ENCODE data around the gene FAM78A. TPM values are rescaled to one million over a fixed set of nuclear protein-coding genes. Genes with fewer than 3 reads are reported as not detected.
"Not testable (repeated sequence)": the region's sequence is repeated elsewhere in the genome, so short reads cannot be mapped to it uniquely, and the experiment has no call there.

The FAM78A gene
- total RNA-seq, 1 donor from 2014 or later, result 55.7 TPM

DNA sequence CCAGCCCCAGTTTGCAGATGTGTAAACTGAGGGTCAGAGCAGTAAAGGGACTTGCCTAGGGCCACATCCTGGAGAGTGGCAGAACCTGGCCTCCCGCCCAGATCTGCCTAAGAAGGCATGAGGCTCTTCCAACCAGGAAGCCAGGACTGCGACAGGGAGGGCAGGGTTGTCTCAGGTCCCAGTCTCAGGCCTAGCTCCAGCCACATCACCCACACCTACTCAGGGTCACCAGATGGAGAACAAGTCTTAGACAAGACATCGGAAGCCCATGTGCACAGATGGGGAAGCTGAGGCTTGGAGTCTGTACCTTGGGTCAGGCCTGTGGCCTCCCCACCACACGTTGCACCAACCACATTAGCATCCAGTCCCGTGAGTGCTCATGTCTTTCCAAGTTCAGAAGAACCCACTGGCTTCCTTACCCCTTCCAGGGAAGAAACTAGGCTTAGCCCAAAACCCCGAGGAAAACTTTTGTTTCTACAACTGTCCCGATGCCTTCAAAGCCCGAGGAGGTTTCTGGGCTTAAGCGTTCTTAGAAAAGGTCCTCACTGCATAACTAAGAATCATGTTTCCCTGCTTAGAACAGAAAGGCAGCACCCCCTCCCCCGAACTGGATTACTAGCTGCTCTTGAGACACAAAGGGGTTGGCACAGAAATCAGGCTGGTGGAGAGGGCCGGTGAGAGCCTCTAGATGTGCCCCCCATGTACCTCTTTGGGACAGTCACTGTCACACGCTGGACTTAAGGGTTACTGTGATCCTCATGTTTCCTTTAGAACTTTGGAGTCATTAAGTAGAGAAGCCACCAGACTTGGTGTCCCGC lies 2.2 kb downstream of the FAM78A start:
- DNase-seq (peak; percentile 74), ATAC-seq (ENCODE audit: poor library complexity) (peak; percentile 2)
- intact Hi-C loops (cut with DNase I), result no loop called here

GRCh38 chr9:131273146-131273855 lies 3.0 kb downstream of the FAM78A start:
- intact Hi-C loops (cut with DNase I), result no loop called here
- ATAC-seq (ENCODE audit: poor library complexity) (no peak), DNase-seq (peak; percentile 76)

- DNase-seq, result no peak
- intact Hi-C loops (cut with DNase I), result no loop called here
- ATAC-seq (ENCODE audit: poor library complexity), result no peak
Observed at GRCh38 chr9:131272212-131272611, 4.1 kb downstream of the FAM78A start.

DNA sequence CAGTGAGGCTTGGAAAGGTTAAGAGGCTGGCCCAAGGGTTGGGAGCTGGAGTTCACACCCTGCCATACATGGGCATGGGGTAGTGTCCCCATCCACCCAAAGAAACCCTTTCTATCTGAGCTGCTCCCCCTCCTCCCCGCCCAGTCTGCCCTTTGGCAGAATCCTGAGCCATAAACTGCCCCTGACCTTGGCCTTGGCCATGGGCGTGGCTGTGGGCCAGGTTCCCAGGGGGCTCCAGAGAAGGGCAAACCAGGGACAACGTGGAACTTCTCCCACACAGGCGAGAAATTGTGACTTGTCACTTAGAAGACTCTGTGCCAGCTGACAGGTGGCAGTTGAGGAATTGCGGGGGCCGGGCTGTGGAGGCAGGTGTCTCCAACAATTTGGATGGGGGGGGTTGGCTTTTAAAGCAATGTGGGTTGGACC lies 4.8 kb downstream of the FAM78A start:
- intact Hi-C loops (cut with DNase I), result no loop called here

GRCh38 chr9:131271016-131271273 lies 5.4 kb downstream of the FAM78A start:
- DNase-seq; ATAC-seq (ENCODE audit: poor library complexity); intact Hi-C loops (cut with DNase I): not testable (repeated sequence)

More for the DNA sequence above, 4.8 kb downstream of the FAM78A start:
- DNase-seq, result no peak
- no peak for ATAC-seq (ENCODE audit: poor library complexity)

- intact Hi-C loops (cut with DNase I), result no loop called here
- peak; percentile 45 for ATAC-seq (ENCODE audit: poor library complexity)
- peak; percentile 87 for DNase-seq
Observed at GRCh38 chr9:131270171-131271015, 5.9 kb downstream of the FAM78A start.

- intact Hi-C loops (cut with DNase I), result no loop called here
Observed at GRCh38 chr9:131266266-131267229, 9.8 kb downstream of the FAM78A start.

DNA sequence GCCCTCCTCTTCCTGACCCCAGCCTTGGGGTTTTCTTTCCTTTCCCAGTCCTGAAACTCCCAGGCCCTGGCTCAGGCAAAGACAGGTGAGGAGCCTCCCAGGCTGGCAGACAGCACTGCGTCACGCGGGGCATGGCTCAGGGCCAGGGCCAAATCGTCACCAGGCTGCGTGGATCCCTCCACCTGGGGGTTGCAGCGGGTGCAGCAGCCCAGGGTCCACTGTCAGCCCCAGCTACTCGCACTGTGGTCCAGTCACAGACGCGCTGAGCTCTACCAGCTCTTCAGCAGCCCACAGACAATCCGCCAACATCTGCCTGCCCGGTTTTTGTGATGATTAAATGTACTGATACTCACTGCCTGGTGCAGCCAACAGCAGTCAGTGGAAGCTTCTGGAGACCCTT lies 12.1 kb downstream of the FAM78A start:
- ATAC-seq (ENCODE audit: poor library complexity) (peak; percentile 41), DNase-seq (no peak)
- intact Hi-C loops (cut with DNase I), result no loop called here

More at GRCh38 chr9:131266266-131267229, 9.8 kb downstream of the FAM78A start:
- ATAC-seq (ENCODE audit: poor library complexity), result peak; percentile 18
- no peak for DNase-seq

- ATAC-seq (ENCODE audit: poor library complexity) (no peak), DNase-seq (no peak)
- intact Hi-C loops (cut with DNase I), result no loop called here
Observed at GRCh38 chr9:131263701-131264100, 12.6 kb downstream of the FAM78A start.

DNA sequence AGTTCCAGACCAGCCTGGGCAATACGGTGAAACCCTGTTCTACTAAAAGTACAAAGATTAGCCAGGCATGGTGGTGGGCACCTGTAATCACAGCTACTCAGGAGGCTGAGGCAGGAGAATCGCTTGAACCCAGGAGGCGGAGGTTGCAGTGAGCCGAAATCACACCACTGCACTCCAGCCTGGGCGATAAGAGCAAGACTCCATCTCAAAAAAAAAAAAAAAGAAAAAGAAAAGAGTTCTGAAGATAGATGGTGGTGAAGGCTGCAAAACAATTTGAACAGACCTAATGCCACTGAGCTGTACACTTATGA lies 13.3 kb downstream of the FAM78A start:
- intact Hi-C loops (cut with DNase I); DNase-seq; ATAC-seq (ENCODE audit: poor library complexity): not testable (repeated sequence)

DNA sequence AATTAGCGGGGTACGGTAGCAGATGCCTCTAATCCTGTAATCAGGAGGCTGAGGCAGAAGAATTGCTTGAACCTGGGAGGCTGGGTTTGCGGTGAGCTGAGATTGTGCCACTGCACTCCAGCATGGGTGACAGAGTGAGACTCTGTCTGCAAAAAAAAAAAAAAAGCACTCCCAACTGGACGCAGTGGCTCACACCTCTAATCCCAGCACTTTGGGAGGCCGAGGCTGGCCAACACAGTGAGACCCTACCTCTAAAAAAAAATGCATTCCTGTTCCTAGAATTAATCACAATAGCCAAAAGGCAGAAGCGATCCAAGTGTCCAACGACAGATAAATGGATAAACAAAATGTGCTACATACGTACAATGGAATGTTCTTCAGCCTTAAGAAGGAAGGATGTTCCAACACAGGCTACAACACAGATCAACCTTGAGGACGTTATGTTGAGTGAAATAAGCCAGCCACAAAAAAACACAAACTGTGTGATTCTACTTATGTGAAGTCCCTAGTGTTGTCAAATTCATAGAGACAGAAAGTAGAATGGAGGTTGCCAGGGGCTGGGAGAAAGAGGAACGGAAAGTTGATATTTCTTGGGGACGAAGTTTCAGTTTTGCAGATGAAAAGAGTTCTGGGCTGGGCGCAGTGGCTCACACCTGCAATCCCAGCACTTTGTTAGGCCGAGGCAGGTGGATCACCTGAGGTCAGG lies 13.8 kb downstream of the FAM78A start:
- ATAC-seq (ENCODE audit: poor library complexity) (no peak), DNase-seq (no peak)
- intact Hi-C loops (cut with DNase I), result no loop called here

DNA sequence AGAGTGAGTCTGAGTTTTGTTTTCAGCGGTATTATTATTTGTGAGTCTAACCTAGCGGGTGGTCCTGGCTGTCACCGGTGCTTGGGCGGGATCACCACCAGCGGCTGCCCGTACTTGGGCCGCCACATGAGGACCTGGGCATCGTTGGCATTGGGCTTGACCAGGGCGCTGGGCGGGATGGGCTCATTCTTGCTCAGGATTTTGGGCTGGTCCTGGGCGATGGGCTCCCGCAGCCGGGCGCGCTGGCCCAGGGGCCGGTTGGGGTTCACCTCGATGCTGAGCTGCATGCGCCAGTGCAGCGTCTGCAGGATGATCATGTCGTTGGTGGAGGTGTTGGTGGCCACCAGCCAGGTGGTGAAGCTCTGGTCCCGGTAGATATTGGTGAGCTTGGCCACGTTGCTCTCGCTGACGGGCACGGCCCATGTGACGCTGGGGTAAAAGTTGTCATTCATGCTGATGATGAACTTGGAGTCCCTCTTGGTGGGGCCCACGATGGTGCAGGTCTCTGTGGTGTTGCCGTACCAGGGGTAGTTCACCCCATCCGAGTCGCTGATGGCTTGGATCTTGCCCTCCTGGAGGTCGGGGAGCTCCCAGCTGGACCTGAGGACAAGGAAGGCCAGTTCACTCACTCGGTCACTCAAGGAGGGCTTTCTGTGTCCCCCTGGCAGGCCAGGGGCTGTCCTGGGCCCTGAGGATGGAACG lies 15.4 kb downstream of the FAM78A start:
- DNase-seq (no peak), ATAC-seq (ENCODE audit: poor library complexity) (no peak)
- intact Hi-C loops (cut with DNase I), result no loop called here

DNA sequence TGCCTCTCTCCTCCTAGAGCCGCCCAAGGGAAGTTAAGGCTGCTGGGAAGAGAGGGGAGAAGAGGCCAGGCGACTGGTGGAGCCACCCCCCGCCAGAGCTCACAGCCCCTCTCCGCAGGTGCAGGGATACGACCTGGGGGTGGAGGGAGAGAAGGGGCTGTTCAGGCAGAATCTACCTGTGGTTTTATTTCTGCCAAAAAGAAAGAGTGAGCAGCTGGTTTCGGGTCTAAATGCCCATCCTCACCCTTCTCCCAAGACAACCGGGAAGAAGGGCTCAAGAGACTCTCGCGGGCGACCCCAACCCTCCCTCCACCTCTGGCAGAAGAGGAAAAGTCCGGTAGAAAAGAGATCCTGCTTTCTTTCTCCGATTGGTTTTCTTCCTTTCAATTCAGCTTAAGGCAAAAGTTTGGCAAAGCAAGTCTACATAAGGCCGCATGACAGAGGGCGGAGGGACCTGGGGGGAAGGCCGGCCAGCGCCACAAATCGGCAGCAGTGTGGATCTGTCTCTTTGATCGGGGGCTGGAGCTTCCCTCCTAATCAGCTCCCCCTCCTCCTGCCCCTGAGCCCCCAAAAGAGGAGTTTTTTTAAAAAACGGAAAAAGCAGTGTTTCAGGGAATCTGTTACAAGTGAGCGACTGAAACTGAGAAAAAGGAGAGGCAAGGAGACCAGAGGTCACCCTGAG lies 16.3 kb downstream of the FAM78A start:
- ATAC-seq (ENCODE audit: poor library complexity) (no peak), DNase-seq (no peak)
- intact Hi-C loops (cut with DNase I), result no loop called here

- no peak for DNase-seq
- no peak for ATAC-seq (ENCODE audit: poor library complexity)
- intact Hi-C loops (cut with DNase I), result no loop called here
Observed at GRCh38 chr9:131259432-131259898, 16.8 kb downstream of the FAM78A start.

DNA sequence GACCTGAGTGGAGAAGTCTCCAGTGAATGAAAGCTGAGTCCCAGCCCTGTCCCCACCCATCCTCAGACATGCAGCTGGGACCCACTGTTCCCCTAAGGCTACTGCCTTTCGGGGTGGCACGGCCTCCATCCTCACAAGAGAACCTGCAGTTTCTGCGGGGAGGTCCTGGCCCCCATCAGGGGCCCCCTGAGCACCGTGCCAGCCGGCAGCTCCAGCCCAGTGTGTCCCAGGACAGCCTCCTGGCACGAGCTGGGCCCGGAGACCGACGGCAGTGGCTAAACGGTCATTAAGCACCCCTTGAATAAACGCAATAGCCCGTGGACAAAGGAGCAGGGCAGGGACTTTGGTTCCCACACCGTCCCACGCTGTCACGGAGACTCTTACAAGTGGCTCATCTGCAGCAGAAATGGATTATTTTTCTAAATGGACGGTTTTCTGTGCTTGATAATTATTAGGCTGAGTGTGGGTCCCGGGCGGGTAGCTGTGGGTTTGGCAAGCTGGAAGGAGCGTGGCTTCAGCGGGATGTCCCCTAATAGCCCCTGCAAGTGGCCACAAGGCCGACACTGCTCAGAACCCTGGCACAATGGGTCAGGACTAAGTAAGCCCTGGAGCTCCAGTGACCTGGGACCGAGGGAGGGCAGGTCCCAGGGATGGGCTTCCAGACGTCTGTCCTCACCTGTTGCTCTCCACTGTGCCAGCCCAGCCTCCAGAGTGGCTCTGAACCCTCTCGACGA lies 17.4 kb downstream of the FAM78A start:
- no peak for DNase-seq
- no peak for ATAC-seq (ENCODE audit: poor library complexity)
- intact Hi-C loops (cut with DNase I), result no loop called here

GRCh38 chr9:131258186-131258585 lies 18.1 kb downstream of the FAM78A start:
- intact Hi-C loops (cut with DNase I), result no loop called here
- peak; percentile 89 for DNase-seq

More at GRCh38 chr9:131258186-131258585, 18.1 kb downstream of the FAM78A start:
- ATAC-seq (ENCODE audit: poor library complexity), result peak; percentile 11

All from Right ventricle myocardium superior (tissue), 1 donor.